Measurements from ENCODE around the gene HGS. TPM values are rescaled to one million over a fixed set of nuclear protein-coding genes. Genes with fewer than 3 reads are reported as not detected.

The HGS gene
- total RNA-seq, 1 experiment from 2014 or later = 187 TPM

DNA sequence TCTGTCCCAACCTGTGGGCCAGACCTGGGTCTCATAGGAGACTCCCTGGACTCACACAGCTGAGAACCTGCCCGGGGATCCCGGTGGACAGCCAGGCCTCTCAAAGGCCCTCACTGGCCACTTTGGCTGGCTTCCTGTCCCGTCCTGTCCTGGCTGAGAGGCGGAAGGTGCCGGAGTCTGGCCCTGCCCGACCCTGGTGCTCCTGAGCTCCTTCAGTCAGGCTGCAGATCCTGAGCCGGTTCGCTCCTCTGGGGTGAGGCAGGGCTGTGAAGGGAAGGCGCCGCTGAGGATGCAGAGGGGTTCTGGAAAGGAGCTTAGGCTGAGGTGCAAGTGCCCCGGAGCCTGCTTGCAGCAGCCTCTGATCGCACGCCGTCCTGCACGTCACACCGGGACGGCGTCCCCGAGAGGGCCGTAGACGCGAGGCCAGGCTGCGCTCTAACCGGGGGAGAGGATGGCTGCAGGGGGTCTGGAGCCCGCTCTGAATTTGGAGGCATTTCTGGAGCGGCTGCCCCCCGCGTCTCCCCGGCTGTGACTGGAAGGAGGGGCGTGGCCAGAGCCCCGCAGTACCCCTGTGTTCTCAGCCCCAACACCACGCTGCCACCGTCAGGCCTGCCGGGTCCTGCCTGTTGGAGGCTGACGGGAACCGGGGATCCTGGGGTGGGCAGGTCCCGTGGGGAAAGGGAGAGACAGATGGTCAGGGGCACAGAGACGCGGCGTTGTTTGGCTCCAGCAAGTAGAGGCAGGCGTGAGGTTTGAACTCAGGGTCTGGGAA is 4.1 kb downstream of the HGS start:
- BruUV-seq (replicated peaks) = no TSS peak
- POLR2A ChIA-PET (ENCODE audit: low non-redundant PET) = no interaction called here

DNA sequence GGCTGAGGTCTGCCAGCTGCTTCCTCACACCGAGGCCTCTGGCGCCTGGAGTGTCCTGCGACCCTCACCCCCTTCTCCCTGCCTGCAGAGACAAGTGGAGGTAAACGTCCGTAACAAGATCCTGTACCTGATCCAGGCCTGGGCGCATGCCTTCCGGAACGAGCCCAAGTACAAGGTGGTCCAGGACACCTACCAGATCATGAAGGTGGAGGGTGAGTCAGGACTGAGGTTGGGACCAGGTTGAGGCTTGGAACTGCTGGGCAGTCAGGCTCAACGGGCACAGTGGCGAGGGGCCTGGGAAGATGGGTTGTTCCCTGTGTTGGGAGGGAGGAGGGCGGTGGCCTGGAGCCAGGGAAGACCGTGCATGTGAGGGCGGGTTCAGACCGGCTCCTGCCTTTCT is 4.8 kb downstream of the HGS start:
- intact Hi-C loops (cut with micrococcal nuclease; ENCODE audit: unreplicated experiment) = no loop called here
- TF ChIP-seq, protein P1, sequence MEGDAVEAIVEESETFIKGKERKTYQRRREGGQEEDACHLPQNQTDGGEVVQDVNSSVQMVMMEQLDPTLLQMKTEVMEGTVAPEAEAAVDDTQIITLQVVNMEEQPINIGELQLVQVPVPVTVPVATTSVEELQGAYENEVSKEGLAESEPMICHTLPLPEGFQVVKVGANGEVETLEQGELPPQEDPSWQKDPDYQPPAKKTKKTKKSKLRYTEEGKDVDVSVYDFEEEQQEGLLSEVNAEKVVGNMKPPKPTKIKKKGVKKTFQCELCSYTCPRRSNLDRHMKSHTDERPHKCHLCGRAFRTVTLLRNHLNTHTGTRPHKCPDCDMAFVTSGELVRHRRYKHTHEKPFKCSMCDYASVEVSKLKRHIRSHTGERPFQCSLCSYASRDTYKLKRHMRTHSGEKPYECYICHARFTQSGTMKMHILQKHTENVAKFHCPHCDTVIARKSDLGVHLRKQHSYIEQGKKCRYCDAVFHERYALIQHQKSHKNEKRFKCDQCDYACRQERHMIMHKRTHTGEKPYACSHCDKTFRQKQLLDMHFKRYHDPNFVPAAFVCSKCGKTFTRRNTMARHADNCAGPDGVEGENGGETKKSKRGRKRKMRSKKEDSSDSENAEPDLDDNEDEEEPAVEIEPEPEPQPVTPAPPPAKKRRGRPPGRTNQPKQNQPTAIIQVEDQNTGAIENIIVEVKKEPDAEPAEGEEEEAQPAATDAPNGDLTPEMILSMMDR (conservative IDR thresholded peaks at IDR 0.05; ENCODE audit: low read depth, low read length) = no peak
- no peak for TF ChIP-seq EZH2 (IDR thresholded peaks at IDR 0.05; ENCODE audit: borderline replicate concordance, low read depth, low read length, poor library complexity, severe bottlenecking)
- no peak overlapping the region for H3K27ac ChIP-seq (ENCODE audit: low read depth, low read length, poor library complexity, severe bottlenecking)
- H3K27me3 ChIP-seq (replicated peaks; ENCODE audit: insufficient read depth, low read depth, low read length, poor library complexity) = no peaks in the 10 kb centered on the region
- no peaks in the 10 kb centered on the region for H3K9me3 ChIP-seq (ENCODE audit: low read depth, low read length, poor library complexity, severe bottlenecking)
- POLR2A ChIA-PET (ENCODE audit: low non-redundant PET) = no interaction called here
- no TSS peak for BruUV-seq (replicated peaks)
- peaks cover 9% of the 10 kb centered on the region for H3K4me1 ChIP-seq (ENCODE audit: insufficient read depth, low read length, poor library complexity, severe bottlenecking)
- no peak overlapping the region for H3K4me3 ChIP-seq (ENCODE audit: low read depth, low read length, poor library complexity, severe bottlenecking)
- no peak for DNase-seq (ENCODE audit: low spot score)
- peaks cover 68% of the 10 kb centered on the region for H3K36me3 ChIP-seq (ENCODE audit: insufficient read depth, low read length, poor library complexity, severe bottlenecking)
- CTCF ChIA-PET = no interaction called here

More for the DNA sequence above, 4.1 kb downstream of the HGS start:
- Histone ChIP-seq H3K27ac (ENCODE audit: low read depth, low read length, poor library complexity, severe bottlenecking) (no peak overlapping the region), H3K4me3 (ENCODE audit: low read depth, low read length, poor library complexity, severe bottlenecking) (no peak overlapping the region), H3K4me1 (ENCODE audit: insufficient read depth, low read length, poor library complexity, severe bottlenecking) (peaks cover 9% of the 10 kb centered on the region), H3K27me3 (replicated peaks; ENCODE audit: insufficient read depth, low read depth, low read length, poor library complexity) (no peaks in the 10 kb centered on the region), H3K36me3 (ENCODE audit: insufficient read depth, low read length, poor library complexity, severe bottlenecking) (peaks cover 61% of the 10 kb centered on the region), H3K9me3 (ENCODE audit: low read depth, low read length, poor library complexity, severe bottlenecking) (no peaks in the 10 kb centered on the region)
- TF ChIP-seq EZH2 (IDR thresholded peaks at IDR 0.05; ENCODE audit: borderline replicate concordance, low read depth, low read length, poor library complexity, severe bottlenecking) = no peak
- TF ChIP-seq, protein P1 (conservative IDR thresholded peaks at IDR 0.05; ENCODE audit: low read depth, low read length) = no peak
- DNase-seq (ENCODE audit: low spot score) = no peak
- CTCF ChIA-PET = no interaction called here
- intact Hi-C loops (cut with micrococcal nuclease; ENCODE audit: unreplicated experiment) = no loop called here

DNA sequence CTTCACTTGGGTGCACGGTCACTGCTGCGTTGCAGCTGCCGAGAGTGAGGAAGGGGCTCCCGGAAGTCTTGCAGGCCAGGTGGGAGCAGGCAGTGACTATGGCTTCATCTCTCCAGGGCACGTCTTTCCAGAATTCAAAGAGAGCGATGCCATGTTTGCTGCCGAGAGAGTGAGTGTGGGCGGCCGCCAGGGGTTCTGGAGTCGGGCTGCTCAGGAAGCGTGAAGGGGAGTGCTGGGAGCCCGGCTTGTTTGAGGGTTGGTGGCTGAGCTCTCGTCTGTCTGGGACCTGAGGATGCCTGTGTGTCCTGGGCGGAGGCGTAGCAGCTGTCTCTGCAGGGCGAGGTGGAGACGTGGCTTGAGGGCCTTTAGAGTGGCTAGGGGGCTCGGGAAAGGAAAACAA is 6.3 kb downstream of the HGS start:
- POLR2A ChIA-PET (ENCODE audit: low non-redundant PET) = no interaction called here
- Histone ChIP-seq H3K9me3 (ENCODE audit: low read depth, low read length, poor library complexity, severe bottlenecking) (no peaks in the 10 kb centered on the region), H3K4me3 (ENCODE audit: low read depth, low read length, poor library complexity, severe bottlenecking) (no peak overlapping the region), H3K27me3 (replicated peaks; ENCODE audit: insufficient read depth, low read depth, low read length, poor library complexity) (no peaks in the 10 kb centered on the region), H3K4me1 (ENCODE audit: insufficient read depth, low read length, poor library complexity, severe bottlenecking) (peaks cover 3% of the 10 kb centered on the region), H3K27ac (ENCODE audit: low read depth, low read length, poor library complexity, severe bottlenecking) (no peak overlapping the region), H3K36me3 (ENCODE audit: insufficient read depth, low read length, poor library complexity, severe bottlenecking) (peaks cover 80% of the 10 kb centered on the region)
- intact Hi-C loops (cut with micrococcal nuclease; ENCODE audit: unreplicated experiment) = no loop called here
- no TSS peak for BruUV-seq (replicated peaks)
- no peak for DNase-seq (ENCODE audit: low spot score)
- CTCF ChIA-PET = interaction anchor here (0.6 kb wide), 1 partner anchor 10 kb away, joined by 4 read pairs; no protein-coding TSS in a partner anchor
- TF ChIP-seq, protein P1 (conservative IDR thresholded peaks at IDR 0.05; ENCODE audit: low read depth, low read length) = no peak
- no peak for TF ChIP-seq EZH2 (IDR thresholded peaks at IDR 0.05; ENCODE audit: borderline replicate concordance, low read depth, low read length, poor library complexity, severe bottlenecking)

All from A673 (cell line).